ENCODE data around the gene SLC38A7. TPM values are rescaled to one million over a fixed set of nuclear protein-coding genes. Genes with fewer than 3 reads are reported as not detected.
"Not testable (repeated sequence)": the region's sequence is repeated elsewhere in the genome, so short reads cannot be mapped to it uniquely, and the experiment has no call there.

SLC38A7 gene
- total RNA-seq, 1 experiment from 2014 or later: 12.5 TPM

- Histone ChIP-seq H3K36me3 (peaks cover under 1% of the 10 kb centered on the region; the same call in 1 of the 2 replicates), H3K27me3 (peaks cover 4% of the 10 kb centered on the region), H3K4me1 (no peaks in the 10 kb centered on the region), H3K4me3 (no peak overlapping the region), H3K9me3 (replicated peaks) (peaks cover 4% of the 10 kb centered on the region; the same call in 1 of the 2 replicates), H3K27ac (no peak overlapping the region)
- DNase-seq: no peak
These were observed 14.6 kb upstream of the SLC38A7 start for GRCh38 chr16:58699151-58699550.

GRCh38 chr16:58695368-58695767 is 10.8 kb upstream of the SLC38A7 start:
- no peak overlapping the region for H3K27ac ChIP-seq
- H3K9me3 ChIP-seq (replicated peaks): peaks cover 11% of the 10 kb centered on the region; the same call in 1 of the 2 replicates
- H3K27me3 ChIP-seq: peaks cover 4% of the 10 kb centered on the region
- H3K4me1 ChIP-seq: no peaks in the 10 kb centered on the region
- no peaks in the 10 kb centered on the region for H3K36me3 ChIP-seq
- no peak for DNase-seq
- H3K4me3 ChIP-seq: no peak overlapping the region

GRCh38 chr16:58692450-58692849 is 7.9 kb upstream of the SLC38A7 start:
- Histone ChIP-seq H3K27me3 (peaks cover 4% of the 10 kb centered on the region), H3K27ac (no peak overlapping the region), H3K9me3 (replicated peaks) (peaks cover 7% of the 10 kb centered on the region; the same call in 1 of the 2 replicates), H3K4me1 (no peaks in the 10 kb centered on the region), H3K36me3 (no peaks in the 10 kb centered on the region), H3K4me3 (no peak overlapping the region)
- no peak for DNase-seq

- not testable (repeated sequence) for H3K4me3 ChIP-seq; H3K27ac ChIP-seq; H3K27me3 ChIP-seq; H3K36me3 ChIP-seq; H3K9me3 ChIP-seq (replicated peaks); H3K4me1 ChIP-seq; DNase-seq
These were observed 2.6 kb upstream of the SLC38A7 start for GRCh38 chr16:58686985-58687706.

- Histone ChIP-seq H3K9me3 (replicated peaks) (no peaks in the 10 kb centered on the region), H3K4me3 (peak overlapping the region; percentile 78), H3K36me3 (no peaks in the 10 kb centered on the region), H3K27ac (no peak overlapping the region), H3K4me1 (no peaks in the 10 kb centered on the region), H3K27me3 (no peaks in the 10 kb centered on the region)
- DNase-seq: no peak
These were observed 497 bp upstream of the SLC38A7 start for GRCh38 chr16:58685084-58685449.

- Histone ChIP-seq H3K27me3 (no peaks in the 10 kb centered on the region), H3K4me1 (no peaks in the 10 kb centered on the region), H3K9me3 (replicated peaks) (no peaks in the 10 kb centered on the region), H3K36me3 (no peaks in the 10 kb centered on the region), H3K4me3 (peak overlapping the region; percentile 78), H3K27ac (peak overlapping the region; percentile 31; the same call in 1 of the 2 replicates)
- no peak for DNase-seq
These were observed 593 bp downstream of the SLC38A7 start for GRCh38 chr16:58684001-58684353.

- Histone ChIP-seq H3K36me3 (no peaks in the 10 kb centered on the region; the same call in 1 of the 2 replicates), H3K27me3 (no peaks in the 10 kb centered on the region), H3K27ac (no peak overlapping the region), H3K4me1 (no peaks in the 10 kb centered on the region), H3K9me3 (replicated peaks) (no peaks in the 10 kb centered on the region), H3K4me3 (no peak overlapping the region)
- no peak for DNase-seq
These were observed 4.8 kb downstream of the SLC38A7 start for GRCh38 chr16:58679763-58680162.

GRCh38 chr16:58678716-58679115 is 5.9 kb downstream of the SLC38A7 start:
- Histone ChIP-seq H3K4me3 (no peak overlapping the region), H3K4me1 (no peaks in the 10 kb centered on the region), H3K36me3 (no peaks in the 10 kb centered on the region; the same call in 1 of the 2 replicates), H3K9me3 (replicated peaks) (no peaks in the 10 kb centered on the region), H3K27ac (no peak overlapping the region), H3K27me3 (no peaks in the 10 kb centered on the region)
- no peak for DNase-seq

GRCh38 chr16:58678269-58678668 is 6.3 kb downstream of the SLC38A7 start:
- Histone ChIP-seq H3K27me3 (no peaks in the 10 kb centered on the region), H3K36me3 (no peaks in the 10 kb centered on the region; the same call in 1 of the 2 replicates), H3K4me1 (no peaks in the 10 kb centered on the region), H3K9me3 (replicated peaks) (no peaks in the 10 kb centered on the region), H3K4me3 (no peak overlapping the region), H3K27ac (no peak overlapping the region)
- no peak for DNase-seq

GRCh38 chr16:58670946-58671583 is 13.5 kb downstream of the SLC38A7 start:
- Histone ChIP-seq H3K36me3 (peaks cover 2% of the 10 kb centered on the region; the same call in 1 of the 2 replicates), H3K27me3 (no peaks in the 10 kb centered on the region), H3K4me3 (no peak overlapping the region), H3K27ac (no peak overlapping the region), H3K9me3 (replicated peaks) (no peaks in the 10 kb centered on the region), H3K4me1 (no peaks in the 10 kb centered on the region; the same call in 1 of the 2 replicates)
- DNase-seq: no peak

GRCh38 chr16:58670177-58670576 is 14.4 kb downstream of the SLC38A7 start:
- Histone ChIP-seq H3K4me3 (no peak overlapping the region), H3K4me1 (no peaks in the 10 kb centered on the region; the same call in 1 of the 2 replicates), H3K9me3 (replicated peaks) (no peaks in the 10 kb centered on the region), H3K27me3 (no peaks in the 10 kb centered on the region), H3K27ac (no peak overlapping the region), H3K36me3 (0 out of 2 replicates have a peak, but pooled peaks cover 2% of the 10 kb centered on the region)
- DNase-seq: peak in 1 of 2 experiments; percentile 23

- H3K27ac ChIP-seq: no peak overlapping the region
- H3K27me3 ChIP-seq: no peaks in the 10 kb centered on the region
- H3K4me3 ChIP-seq: no peak overlapping the region
- H3K36me3 ChIP-seq: 0 out of 2 replicates have a peak, but pooled peaks cover 2% of the 10 kb centered on the region
- H3K4me1 ChIP-seq: no peaks in the 10 kb centered on the region
- no peak for DNase-seq
- H3K9me3 ChIP-seq (replicated peaks): no peaks in the 10 kb centered on the region
These were observed 19.4 kb downstream of the SLC38A7 start for GRCh38 chr16:58665200-58665599.

GRCh38 chr16:58661199-58661830 is 23.3 kb downstream of the SLC38A7 start:
- H3K36me3 ChIP-seq: no peaks in the 10 kb centered on the region
- peak; percentile 57 to 84 for DNase-seq
- no peaks in the 10 kb centered on the region for H3K27me3 ChIP-seq
- H3K4me1 ChIP-seq: no peaks in the 10 kb centered on the region
- no peak overlapping the region for H3K27ac ChIP-seq
- no peaks in the 10 kb centered on the region for H3K9me3 ChIP-seq (replicated peaks)
- H3K4me3 ChIP-seq: no peak overlapping the region

- H3K27me3 ChIP-seq; H3K4me1 ChIP-seq; H3K27ac ChIP-seq; H3K9me3 ChIP-seq (replicated peaks); DNase-seq; H3K36me3 ChIP-seq; H3K4me3 ChIP-seq: not testable (repeated sequence)
These were observed 24.7 kb downstream of the SLC38A7 start for GRCh38 chr16:58659911-58660310.

- Histone ChIP-seq H3K4me3 (no peak overlapping the region), H3K27ac (no peak overlapping the region), H3K27me3 (no peaks in the 10 kb centered on the region; the same call in 1 of the 2 replicates), H3K9me3 (replicated peaks) (no peaks in the 10 kb centered on the region), H3K4me1 (no peaks in the 10 kb centered on the region), H3K36me3 (no peaks in the 10 kb centered on the region)
- no peak for DNase-seq
These were observed 25.8 kb downstream of the SLC38A7 start for GRCh38 chr16:58658796-58659211.

Data from SJCRH30 (cell line).